GM21576 (cell line): Measurements from ENCODE around the gene CYLD.

Experiments
- ATAC-seq: cut with Tn5 transposase; IDR thresholded peaks from one replicate; pipeline ENCODE4 v1.9.1; 2021; ENCODE audit warnings: mild to moderate bottlenecking, moderate library complexity; ENCODE audit not compliant: unreplicated experiment

Gene CYLD

GRCh38 chr16:50711040-50711439 lies 30.8 kb upstream of the CYLD start:
- no peak for ATAC-seq

DNA sequence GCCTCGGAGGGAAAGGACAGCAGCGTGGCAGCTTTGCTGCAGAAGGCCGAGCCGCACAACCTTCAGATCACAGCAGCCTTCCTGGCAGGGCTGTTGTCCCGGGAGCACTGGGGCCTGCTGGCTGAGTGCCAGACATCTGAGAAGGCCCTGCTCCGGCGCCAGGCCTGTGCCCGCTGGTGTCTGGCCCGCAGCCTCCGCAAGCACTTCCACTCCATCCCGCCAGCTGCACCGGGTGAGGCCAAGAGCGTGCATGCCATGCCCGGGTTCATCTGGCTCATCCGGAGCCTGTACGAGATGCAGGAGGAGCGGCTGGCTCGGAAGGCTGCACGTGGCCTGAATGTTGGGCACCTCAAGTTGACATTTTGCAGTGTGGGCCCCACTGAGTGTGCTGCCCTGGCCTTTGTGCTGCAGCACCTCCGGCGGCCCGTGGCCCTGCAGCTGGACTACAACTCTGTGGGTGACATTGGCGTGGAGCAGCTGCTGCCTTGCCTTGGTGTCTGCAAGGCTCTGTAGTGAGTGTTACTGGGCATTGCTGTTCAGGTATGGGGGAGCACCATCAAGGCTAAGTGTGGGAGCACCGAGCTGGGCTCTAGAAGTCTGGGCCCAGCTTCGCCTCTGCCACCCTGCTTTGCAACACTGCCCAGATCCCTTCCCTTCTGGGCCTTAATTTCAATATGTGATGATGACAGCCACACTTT lies 29.9 kb upstream of the CYLD start:
- no peak for ATAC-seq

DNA sequence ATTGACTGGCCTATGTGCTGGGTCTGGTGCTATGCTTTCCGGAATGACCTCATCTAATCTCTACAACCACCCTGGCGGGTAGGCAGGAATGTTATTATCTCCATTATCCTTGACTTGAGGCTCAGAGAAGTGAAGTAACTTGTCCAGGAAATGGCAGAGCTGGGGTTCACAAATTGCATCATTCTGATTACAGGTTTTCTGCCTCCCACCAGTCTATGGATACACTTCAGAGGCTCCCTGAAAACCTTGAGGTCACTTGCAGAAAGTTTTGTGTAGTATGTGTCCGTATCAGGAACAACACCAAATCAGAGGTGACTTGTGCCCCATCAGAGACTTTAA lies 29.4 kb upstream of the CYLD start:
- no peak for ATAC-seq

GRCh38 chr16:50712956-50713355 lies 28.9 kb upstream of the CYLD start:
- no peak for ATAC-seq

DNA sequence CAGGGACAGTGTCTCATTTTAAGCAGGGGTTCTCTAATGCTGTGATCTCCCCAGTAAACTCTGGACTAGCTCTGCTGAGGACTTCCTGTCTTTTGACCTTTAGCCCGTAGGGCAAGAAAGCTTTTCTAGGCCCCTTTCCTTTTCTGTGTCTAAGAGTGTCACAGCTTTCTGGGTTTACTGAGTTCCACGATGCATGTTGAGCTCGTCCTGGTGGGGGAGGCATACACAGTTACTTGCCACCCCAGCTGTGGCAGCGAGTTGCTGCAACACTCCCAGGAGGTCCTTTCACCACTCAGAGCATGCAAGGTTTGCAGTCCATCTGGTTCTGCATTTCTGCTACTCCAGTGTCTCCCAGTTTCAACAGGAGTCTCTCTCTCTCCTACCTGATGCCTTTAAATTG lies 24.8 kb upstream of the CYLD start:
- ATAC-seq, result no peak

DNA sequence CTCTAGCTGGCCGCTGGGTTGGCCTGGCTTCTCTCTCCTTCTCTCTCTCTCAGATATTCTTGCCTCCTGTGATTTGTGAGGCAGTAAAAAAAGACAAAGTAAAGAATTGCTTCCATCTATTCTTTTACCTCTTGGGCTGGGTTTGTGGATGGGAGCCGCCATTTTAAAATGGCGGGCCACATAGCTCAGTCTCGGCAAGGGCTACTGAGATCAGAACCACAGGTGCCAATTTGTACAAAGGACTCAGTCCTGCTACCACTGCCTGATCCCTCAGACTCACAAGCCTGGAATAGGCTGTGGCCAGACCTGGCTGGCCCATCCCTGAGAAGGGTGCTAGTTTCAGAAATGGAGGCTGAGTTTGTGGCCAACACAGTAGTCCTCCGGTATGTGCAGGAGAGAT lies 24.4 kb upstream of the CYLD start:
- no peak for ATAC-seq

DNA sequence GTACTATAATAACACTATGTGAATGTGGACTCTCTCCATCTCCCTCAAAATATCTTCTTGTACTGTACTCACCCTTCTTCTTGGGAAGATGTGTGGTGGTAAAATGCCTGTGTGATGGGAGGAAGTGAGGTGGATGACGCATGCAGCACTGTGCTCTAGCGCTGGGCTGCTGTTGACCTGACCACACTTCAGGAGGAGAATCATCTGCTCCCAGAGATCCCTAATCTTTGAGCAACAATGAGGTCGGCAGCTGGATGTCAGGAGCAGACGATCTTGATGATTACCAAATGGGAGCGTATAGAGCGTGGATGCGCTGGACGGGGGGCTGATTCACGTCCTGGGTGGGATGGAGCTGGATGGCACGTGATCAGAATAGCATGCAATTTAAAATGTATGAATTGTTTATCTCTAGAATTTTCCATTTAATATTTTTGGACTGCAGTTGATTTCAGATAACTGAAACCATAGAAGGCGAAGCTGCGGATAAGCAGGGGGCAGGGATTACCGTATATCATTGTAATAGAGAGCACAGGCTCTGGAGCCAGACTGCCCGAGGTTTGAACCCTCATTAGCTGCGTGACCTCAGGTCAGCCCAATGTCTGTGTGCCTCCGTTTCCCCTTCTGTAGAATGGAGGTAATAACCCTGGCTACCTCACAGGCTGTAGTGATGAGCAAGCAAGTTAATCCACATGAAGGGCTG lies 23.7 kb upstream of the CYLD start:
- no peak for ATAC-seq

- ATAC-seq, result no peak
Observed at GRCh38 chr16:50718761-50719400, 23.0 kb upstream of the CYLD start.

DNA sequence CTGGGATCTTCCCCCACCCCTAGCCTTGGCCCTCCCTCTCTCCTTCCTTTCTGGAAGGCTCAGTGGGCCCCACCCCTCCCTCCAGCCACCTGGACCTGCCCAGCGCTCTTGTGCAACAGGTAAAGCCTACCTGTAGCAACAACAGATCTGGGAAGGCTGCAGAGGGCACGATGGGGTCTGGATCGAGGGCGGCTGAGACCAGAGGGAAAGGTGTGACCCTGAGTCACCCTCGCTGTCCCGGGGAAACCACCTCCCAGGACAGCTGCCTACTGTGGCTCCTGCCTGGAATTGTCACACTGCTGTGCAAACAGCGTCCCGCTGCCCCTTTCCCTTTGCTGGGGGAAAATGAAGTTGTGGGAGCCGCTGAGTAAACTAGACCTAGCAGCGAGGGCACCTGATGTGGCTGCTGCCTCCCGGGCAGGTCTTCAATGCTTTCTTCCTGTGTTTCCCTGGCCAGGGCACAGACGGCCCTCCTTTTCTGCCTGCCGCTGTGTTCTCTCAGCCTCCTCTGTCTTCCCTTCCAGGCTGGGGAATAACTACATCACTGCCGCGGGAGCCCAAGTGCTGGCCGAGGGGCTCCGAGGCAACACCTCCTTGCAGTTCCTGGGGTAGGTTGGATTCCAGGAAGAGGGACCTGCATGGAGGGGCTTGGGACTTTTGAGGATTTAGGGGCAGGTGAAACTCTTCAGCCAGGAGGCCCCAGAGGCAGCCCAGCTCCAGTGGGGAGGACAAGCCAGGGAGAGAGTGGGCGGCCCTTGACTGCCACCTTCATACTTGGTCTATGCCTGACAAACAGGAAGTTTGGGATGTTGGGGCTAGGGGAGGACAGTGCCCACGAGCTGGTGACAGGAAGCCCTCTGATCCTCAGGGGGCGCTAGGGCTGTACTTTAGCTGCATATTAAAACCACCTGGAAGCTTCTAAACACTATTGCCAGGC lies 22.2 kb upstream of the CYLD start:
- ATAC-seq, result no peak

DNA sequence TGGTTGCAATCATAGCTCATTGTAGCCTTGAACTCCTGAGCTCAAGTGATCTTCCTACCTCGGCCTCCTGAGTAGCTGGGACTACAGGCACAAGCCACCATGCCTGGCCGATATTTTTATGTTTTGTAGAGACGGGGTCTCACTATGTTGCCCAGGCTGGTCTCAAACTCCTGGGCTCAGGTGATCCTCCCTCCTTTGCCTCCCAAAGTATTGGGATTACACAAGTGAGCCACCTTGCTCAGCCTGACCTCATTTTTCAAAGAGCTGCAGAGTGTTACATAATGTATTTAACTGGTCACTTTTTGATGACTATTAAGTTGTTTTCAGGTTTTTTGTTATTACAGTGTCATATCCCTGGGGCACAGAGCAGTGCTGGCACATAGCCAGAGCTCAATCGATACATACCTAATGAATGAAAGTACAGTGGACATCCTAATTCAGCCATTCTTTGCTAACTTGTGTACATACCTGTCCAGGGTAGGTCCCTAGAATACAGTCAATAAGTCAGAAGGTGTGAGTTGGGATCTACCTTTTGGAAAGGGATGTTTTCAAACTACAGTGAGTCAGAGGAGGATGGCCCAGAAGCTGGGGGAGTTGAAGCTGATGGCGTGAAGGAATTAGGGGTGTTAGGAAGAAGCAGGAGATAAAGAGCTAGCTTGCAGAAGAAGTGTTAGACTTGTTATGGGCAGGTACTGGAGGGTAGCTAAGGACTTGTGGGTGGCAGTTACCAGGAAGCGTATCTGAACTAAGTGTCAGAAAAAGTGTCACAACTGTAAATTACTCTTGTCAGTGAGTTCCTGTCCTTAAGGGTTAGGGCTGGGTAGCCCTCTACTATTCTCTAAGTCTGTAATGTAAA lies 20.1 kb upstream of the CYLD start:
- ATAC-seq, result no peak

DNA sequence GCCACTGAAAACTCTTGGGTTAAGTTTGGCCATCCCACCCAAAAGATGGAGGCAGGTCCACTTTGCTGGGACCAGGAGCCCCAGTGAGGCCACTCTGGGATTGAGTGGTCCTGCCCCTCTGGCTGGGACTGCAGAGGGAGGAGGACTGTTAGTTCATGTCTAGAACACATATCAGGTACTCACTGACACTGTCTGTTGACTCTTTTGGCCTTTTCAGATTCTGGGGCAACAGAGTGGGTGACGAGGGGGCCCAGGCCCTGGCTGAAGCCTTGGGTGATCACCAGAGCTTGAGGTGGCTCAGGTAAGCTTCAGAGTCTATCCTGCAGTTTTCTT lies 19.5 kb upstream of the CYLD start:
- no peak for ATAC-seq

DNA sequence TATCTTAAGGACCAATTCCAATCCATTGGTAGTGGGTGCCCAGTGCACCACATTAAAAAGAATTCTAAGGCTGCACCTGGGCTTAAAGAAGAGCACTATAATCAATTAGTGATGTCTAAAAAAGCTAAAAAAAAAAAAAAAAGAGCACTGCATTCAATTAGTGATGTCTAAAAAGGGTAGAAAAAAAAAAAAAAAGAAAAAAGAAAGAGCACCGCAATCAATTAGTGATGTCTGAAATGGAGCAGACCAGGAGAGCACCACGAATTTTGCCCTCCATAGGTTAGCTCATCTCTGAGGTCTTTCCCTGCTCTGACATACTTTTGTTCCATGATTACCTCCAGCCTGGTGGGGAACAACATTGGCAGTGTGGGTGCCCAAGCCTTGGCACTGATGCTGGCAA lies 18.9 kb upstream of the CYLD start:
- no peak for ATAC-seq

GRCh38 chr16:50724306-50724705 lies 17.6 kb upstream of the CYLD start:
- ATAC-seq, result no peak

DNA sequence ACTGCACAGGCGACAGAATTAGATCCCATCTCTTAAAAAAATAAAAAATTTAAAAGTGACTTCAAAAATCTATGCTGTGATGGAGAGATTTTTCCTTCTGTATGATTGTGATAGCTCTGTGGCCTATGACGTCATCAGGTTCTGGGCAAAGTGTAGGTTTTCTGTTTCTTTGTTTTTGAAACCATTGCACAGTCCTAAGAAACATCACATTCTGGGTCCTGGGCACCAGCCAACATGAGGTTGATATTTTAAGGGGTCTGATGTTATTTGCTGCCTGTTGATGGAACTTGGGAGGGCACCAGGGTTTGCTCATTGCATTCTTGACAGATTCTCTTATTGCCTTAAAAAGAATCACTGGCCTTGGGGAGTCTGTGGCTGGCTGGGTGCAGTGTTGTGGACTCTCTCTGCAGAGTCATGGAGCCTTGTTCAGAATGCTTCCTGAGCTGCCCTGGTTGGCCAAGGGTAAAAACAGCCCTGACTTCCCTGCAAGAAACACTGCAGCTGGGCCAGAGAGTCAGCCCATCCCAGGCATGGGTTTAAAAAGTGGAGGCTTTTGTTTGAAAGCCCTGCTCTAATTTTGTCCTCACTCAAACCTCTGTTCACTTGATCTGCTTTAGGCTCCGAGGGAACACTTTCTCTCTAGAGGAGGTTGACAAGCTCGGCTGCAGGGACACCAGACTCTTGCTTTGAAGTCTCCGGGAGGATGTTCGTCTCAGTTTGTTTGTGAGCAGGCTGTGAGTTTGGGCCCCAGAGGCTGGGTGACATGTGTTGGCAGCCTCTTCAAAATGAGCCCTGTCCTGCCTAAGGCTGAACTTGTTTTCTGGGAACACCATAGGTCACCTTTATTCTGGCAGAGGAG lies 10.5 kb upstream of the CYLD start:
- ATAC-seq, result no peak

DNA sequence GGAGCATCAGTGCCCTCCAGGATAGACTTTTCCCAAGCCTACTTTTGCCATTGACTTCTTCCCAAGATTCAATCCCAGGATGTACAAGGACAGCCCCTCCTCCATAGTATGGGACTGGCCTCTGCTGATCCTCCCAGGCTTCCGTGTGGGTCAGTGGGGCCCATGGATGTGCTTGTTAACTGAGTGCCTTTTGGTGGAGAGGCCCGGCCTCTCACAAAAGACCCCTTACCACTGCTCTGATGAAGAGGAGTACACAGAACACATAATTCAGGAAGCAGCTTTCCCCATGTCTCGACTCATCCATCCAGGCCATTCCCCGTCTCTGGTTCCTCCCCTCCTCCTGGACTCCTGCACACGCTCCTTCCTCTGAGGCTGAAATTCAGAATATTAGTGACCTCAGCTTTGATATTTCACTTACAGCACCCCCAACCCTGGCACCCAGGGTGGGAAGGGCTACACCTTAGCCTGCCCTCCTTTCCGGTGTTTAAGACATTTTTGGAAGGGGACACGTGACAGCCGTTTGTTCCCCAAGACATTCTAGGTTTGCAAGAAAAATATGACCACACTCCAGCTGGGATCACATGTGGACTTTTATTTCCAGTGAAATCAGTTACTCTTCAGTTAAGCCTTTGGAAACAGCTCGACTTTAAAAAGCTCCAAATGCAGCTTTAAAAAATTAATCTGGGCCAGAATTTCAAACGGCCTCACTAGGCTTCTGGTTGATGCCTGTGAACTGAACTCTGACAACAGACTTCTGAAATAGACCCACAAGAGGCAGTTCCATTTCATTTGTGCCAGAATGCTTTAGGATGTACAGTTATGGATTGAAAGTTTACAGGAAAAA lies 9.7 kb upstream of the CYLD start:
- no peak for ATAC-seq

DNA sequence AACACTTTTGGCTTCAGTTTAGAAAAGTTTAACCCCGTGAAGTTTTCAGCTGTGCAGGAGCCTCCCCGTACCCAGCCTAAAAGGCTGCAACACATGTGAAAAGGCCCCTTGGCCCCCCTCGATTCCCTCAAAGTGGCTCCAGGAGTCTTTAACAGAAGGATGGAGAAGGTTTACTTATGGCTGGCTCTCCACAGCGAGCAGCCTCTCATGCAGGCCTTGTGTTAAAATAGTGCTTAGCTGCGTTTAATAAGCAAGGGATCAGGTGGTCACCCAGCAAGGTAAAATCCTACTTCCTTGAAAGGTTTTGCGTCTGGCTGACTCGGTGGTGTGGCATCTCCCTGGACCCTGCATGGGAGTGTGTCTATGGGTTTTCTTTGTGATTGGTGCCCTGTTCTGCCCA lies 8.4 kb upstream of the CYLD start:
- no peak for ATAC-seq

DNA sequence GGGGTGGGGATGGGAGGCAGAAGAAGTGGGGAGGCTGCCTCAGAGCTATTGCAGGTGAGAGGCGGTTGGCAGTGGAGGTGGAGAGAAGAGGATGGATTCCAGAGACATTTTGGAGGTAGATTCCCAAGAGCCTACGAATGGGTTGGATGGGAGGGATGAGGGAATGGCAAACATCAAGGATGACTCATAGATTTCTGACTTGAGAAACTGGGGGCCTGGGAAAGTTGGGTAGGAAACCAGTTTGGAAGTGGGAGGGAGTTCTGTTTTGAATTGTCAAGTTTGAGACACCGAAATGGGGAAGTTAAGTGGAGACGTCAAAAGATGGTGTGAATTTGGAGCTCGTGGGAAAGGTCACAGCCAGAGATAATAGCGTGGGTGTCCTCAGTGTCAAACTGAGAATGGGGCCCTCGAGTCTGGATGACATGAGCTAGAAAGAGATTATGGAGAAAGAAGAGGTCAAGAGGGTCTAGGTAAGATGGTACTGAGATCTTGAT lies 6.2 kb upstream of the CYLD start:
- ATAC-seq, result no peak

DNA sequence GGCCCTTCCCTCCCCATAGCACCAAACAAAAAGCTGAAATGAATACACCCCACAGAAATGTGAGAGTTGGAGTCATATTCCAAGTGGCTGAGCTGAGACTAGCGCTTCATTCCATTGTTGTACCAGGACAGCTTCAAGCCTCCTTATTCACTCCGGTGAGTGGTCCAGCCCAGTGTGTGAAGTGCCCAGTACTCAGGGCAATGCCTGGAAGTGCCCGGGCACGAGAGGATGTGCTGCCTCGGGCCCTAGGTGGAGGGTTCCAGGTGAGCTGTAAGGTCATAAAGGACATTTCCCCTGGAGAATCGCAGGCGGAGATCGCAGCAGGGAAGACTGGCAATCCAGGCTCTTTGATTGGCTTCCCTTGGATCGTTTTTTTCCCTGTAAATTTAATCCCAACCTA lies 5.4 kb upstream of the CYLD start:
- ATAC-seq, result no peak
